Measurements from ENCODE around the gene ZKSCAN3. TPM values are rescaled to one million over a fixed set of nuclear protein-coding genes. Genes with fewer than 3 reads are reported as not detected.
"Not testable (repeated sequence)": the region's sequence is repeated elsewhere in the genome, so short reads cannot be mapped to it uniquely, and the experiment has no call there.

ZKSCAN3 gene
- total RNA-seq, 4 donors from 2014 or later: 0.29 to 12.3 (median 5.1) TPM

GRCh38 chr6:28400122-28400451 is 50.3 kb downstream of the ZKSCAN3 start:
- Histone ChIP-seq H3K4me3 (peak overlapping the region; percentile 72 to 89), H3K4me1 (peaks cover 0 to 6% of the 10 kb centered on the region in 2 donors), H3K36me3 (no peaks in the 10 kb centered on the region), H3K27me3 (no peaks in the 10 kb centered on the region), H3K9me3 (no peaks in the 10 kb centered on the region), H3K27ac (peak overlapping the region; percentile 66 to 68)
- intact Hi-C loops (cut with DNase I; ENCODE audit: low total_unique reads): no loop called here
- no peak for TF ChIP-seq CTCF (IDR thresholded peaks at IDR 0.05)
- TF ChIP-seq POLR2A (IDR thresholded peaks at IDR 0.05): no peak
- DNase-seq: no peak

GRCh38 chr6:28401172-28401571 is 51.4 kb downstream of the ZKSCAN3 start:
- no peaks in the 10 kb centered on the region for H3K9me3 ChIP-seq
- peaks cover 0 to 6% of the 10 kb centered on the region in 2 donors for H3K4me1 ChIP-seq
- no peak overlapping the region for H3K4me3 ChIP-seq
- intact Hi-C loops (cut with DNase I; ENCODE audit: low total_unique reads): no loop called here
- H3K27me3 ChIP-seq: no peaks in the 10 kb centered on the region
- TF ChIP-seq POLR2A (IDR thresholded peaks at IDR 0.05) (no peak), CTCF (IDR thresholded peaks at IDR 0.05) (no peak)
- no peak overlapping the region for H3K27ac ChIP-seq
- H3K36me3 ChIP-seq: no peaks in the 10 kb centered on the region
- no peak for DNase-seq

GRCh38 chr6:28402197-28402596 is 52.5 kb downstream of the ZKSCAN3 start:
- Histone ChIP-seq H3K4me1 (peaks cover 0 to 6% of the 10 kb centered on the region in 2 donors), H3K9me3 (no peaks in the 10 kb centered on the region), H3K36me3 (no peaks in the 10 kb centered on the region), H3K27ac (no peak overlapping the region), H3K4me3 (no peak overlapping the region), H3K27me3 (no peaks in the 10 kb centered on the region)
- TF ChIP-seq POLR2A (IDR thresholded peaks at IDR 0.05): no peak
- no peak for TF ChIP-seq CTCF (IDR thresholded peaks at IDR 0.05)
- intact Hi-C loops (cut with DNase I; ENCODE audit: low total_unique reads): no loop called here
- no peak for DNase-seq

- H3K4me1 ChIP-seq; H3K27ac ChIP-seq; H3K4me3 ChIP-seq; H3K27me3 ChIP-seq; H3K9me3 ChIP-seq; H3K36me3 ChIP-seq; DNase-seq; intact Hi-C loops (cut with DNase I; ENCODE audit: low total_unique reads): not testable (repeated sequence)
These were observed 54.2 kb downstream of the ZKSCAN3 start for GRCh38 chr6:28403923-28404322.

GRCh38 chr6:28407401-28407800 is 57.7 kb downstream of the ZKSCAN3 start:
- H3K4me3 ChIP-seq: no peak overlapping the region
- H3K36me3 ChIP-seq: no peaks in the 10 kb centered on the region
- intact Hi-C loops (cut with DNase I; ENCODE audit: low total_unique reads): no loop called here

More at GRCh38 chr6:28407401-28407800, 57.7 kb downstream of the ZKSCAN3 start:
- H3K9me3 ChIP-seq: no peaks in the 10 kb centered on the region
- no peak overlapping the region for H3K27ac ChIP-seq
- TF ChIP-seq POLR2A (IDR thresholded peaks at IDR 0.05): no peak
- no peak for TF ChIP-seq CTCF (IDR thresholded peaks at IDR 0.05)
- DNase-seq: no peak
- H3K27me3 ChIP-seq: peaks cover 0 to 4% of the 10 kb centered on the region in 2 donors
- H3K4me1 ChIP-seq: no peaks in the 10 kb centered on the region
